ENCODE measurements around the gene RREB1. TPM values are rescaled to one million over a fixed set of nuclear protein-coding genes. Genes with fewer than 3 reads are reported as not detected.

RREB1 gene
- total RNA-seq, 1 experiment from 2014 or later, result 30.7 TPM

DNA sequence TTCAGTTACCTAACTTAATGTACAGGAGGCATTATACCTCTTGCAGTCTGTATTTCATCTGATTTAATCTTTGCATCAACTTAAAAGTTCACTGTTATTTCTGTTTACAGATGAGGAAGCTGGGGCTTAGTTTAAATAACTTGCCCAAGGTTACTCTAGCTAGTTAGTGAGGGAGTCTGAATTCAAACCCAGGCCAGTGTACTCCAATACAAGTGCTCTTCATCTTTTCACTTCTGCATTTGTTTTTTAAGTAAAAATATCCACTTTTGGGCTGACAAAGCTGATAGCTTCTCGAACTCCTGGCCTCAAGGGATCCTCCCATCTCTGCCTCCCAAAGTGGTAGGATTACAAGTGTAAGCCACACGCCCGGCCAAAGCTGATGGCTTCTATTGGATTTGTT lies 23.6 kb downstream of the RREB1 start:
- Histone ChIP-seq H3K9me3 (ENCODE audit: control insufficient read depth, insufficient read depth, low read depth, low read length) (no peaks in the 10 kb centered on the region), H3K27me3 (ENCODE audit: control insufficient read depth, insufficient read depth, low read length) (no peaks in the 10 kb centered on the region), H3K4me1 (ENCODE audit: control insufficient read depth, insufficient read depth, low read length) (peaks cover 30% of the 10 kb centered on the region), H3K4me3 (ENCODE audit: low read depth in 2 of 2, low read length in 2 of 2) (no peak overlapping the region), H3K27ac (ENCODE audit: low read length) (no peak overlapping the region), H3K36me3 (ENCODE audit: control insufficient read depth, insufficient read depth, low read length) (no peaks in the 10 kb centered on the region)
- CTCF ChIA-PET, result no interaction called here
- intact Hi-C loops (cut with micrococcal nuclease; ENCODE audit: unreplicated experiment) (no loop called here), in situ Hi-C loops (cut with HindIII; ENCODE audit: low pct_unique_long_range_greater_than_20kb, low sequenced_read_pairs) (no loop called here)
- TF ChIP-seq POLR2AphosphoS5 (IDR thresholded peaks at IDR 0.05; ENCODE audit: low read depth, low read length) (no peak), SIN3A (IDR thresholded peaks at IDR 0.05; ENCODE audit: borderline replicate concordance, insufficient read depth, low read depth, low read length) (no peak), REST (IDR thresholded peaks at IDR 0.05; ENCODE audit: insufficient read depth in 1 of 2, low read depth in 2 of 2, low read length in 1 of 2) (no peak), TCF7L2 (IDR thresholded peaks at IDR 0.05; ENCODE audit: low read depth, low read length) (no peak)
- TF ChIP-seq, protein P1, sequence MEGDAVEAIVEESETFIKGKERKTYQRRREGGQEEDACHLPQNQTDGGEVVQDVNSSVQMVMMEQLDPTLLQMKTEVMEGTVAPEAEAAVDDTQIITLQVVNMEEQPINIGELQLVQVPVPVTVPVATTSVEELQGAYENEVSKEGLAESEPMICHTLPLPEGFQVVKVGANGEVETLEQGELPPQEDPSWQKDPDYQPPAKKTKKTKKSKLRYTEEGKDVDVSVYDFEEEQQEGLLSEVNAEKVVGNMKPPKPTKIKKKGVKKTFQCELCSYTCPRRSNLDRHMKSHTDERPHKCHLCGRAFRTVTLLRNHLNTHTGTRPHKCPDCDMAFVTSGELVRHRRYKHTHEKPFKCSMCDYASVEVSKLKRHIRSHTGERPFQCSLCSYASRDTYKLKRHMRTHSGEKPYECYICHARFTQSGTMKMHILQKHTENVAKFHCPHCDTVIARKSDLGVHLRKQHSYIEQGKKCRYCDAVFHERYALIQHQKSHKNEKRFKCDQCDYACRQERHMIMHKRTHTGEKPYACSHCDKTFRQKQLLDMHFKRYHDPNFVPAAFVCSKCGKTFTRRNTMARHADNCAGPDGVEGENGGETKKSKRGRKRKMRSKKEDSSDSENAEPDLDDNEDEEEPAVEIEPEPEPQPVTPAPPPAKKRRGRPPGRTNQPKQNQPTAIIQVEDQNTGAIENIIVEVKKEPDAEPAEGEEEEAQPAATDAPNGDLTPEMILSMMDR (IDR thresholded peaks at IDR 0.05), result no peak
- no peak for ATAC-seq
- no TSS peak for BruUV-seq (replicated peaks)
- no peak for DNase-seq (ENCODE audit: low read depth, low spot score)
- POLR2A ChIA-PET, result no interaction called here

DNA sequence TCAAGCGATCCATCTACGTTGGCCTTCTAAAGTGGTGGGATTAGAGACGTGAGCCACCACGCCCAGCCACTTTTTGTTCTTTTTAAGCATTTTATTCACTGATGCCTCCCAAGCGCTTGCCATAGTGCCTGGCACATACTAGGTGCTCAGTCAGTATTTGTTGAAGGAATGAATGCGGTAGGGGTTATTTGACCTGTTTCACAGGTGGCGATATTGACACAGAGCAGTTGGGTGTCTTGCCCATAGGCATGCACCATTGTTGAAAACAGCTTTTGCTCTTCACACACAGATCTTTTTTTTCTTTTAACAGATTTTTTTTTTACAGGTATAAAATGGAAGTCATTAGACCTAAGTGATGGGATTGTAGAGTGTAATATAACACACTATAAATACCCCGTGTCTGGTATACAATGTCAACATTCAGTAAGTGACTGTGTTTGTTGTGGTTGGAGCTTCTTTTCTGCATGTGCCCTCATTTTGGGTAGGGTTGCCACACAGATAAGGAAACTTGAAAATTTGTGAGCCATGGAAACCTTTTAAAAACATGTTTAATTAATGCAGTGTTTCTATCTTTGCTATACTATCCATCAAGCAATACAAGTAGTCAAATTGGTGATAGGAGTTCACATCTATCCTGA lies 24.8 kb downstream of the RREB1 start:
- BruUV-seq (replicated peaks), result no TSS peak
- H3K36me3 ChIP-seq (ENCODE audit: control insufficient read depth, insufficient read depth, low read length), result no peaks in the 10 kb centered on the region
- POLR2A ChIA-PET, result no interaction called here
- in situ Hi-C loops (cut with HindIII; ENCODE audit: low pct_unique_long_range_greater_than_20kb, low sequenced_read_pairs), result no loop called here
- no peak for ATAC-seq
- H3K9me3 ChIP-seq (ENCODE audit: control insufficient read depth, insufficient read depth, low read depth, low read length), result no peaks in the 10 kb centered on the region
- peaks cover 40% of the 10 kb centered on the region for H3K4me1 ChIP-seq (ENCODE audit: control insufficient read depth, insufficient read depth, low read length)
- no peaks in the 10 kb centered on the region for H3K27me3 ChIP-seq (ENCODE audit: control insufficient read depth, insufficient read depth, low read length)
- H3K27ac ChIP-seq (ENCODE audit: low read length), result no peak overlapping the region
- intact Hi-C loops (cut with micrococcal nuclease; ENCODE audit: unreplicated experiment), result no loop called here
- TF ChIP-seq TCF7L2 (IDR thresholded peaks at IDR 0.05; ENCODE audit: low read depth, low read length) (no peak), REST (IDR thresholded peaks at IDR 0.05; ENCODE audit: insufficient read depth in 1 of 2, low read depth in 2 of 2, low read length in 1 of 2) (no peak), SIN3A (IDR thresholded peaks at IDR 0.05; ENCODE audit: borderline replicate concordance, insufficient read depth, low read depth, low read length) (no peak)
- DNase-seq (ENCODE audit: low read depth, low spot score), result no peak
- CTCF ChIA-PET, result no interaction called here
- H3K4me3 ChIP-seq (ENCODE audit: low read depth in 2 of 2, low read length in 2 of 2), result no peak overlapping the region
